Measurements from ENCODE around the gene CDKN2AIP. TPM values are rescaled to one million over a fixed set of nuclear protein-coding genes. Genes with fewer than 3 reads are reported as not detected.
"Not testable (repeated sequence)": the region's sequence is repeated elsewhere in the genome, so short reads cannot be mapped to it uniquely, and the experiment has no call there.

The CDKN2AIP gene
- polyA plus RNA-seq, 10 donors, result 14.0 to 25.0 (median 16.8) TPM

DNA sequence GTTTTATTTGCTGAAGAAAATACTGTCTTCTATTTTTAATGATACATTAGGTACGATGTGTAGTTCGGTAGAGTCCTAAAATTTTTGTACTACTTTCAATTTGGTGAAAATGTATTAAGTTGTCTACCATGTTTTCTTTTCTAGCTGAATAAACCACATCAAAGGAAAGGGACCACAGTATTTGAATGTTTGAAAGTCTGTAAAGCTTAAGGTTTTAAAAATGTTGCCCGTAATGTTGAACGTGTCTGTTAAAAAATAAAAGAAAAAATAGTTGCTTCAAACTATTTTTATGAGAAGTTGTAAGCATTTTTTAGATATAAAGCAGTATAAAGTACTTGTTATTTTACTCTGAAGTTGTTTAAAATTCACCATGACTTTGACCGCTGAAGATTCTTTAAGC is 3.2 kb downstream of the CDKN2AIP start:
- no peak for DNase-seq

DNA sequence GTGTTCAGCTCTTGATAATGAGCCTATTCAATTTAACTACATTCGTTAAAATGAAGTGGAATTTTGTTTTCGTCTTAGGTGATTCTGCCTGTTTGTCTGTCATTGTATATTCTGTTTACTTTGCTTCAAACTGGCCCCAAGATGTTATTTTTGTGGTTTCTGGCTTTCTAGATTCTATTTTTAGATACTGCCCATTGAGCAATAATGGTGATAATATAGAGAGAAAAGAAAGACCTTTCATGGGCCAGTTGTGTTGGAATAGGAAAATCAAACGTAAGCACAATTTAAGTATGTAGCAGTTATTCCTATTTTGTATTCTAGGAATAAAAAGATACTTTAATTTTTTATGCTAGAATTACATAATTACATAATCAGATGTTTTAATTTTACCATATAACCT is 4.0 kb downstream of the CDKN2AIP start:
- no peak for DNase-seq

DNA sequence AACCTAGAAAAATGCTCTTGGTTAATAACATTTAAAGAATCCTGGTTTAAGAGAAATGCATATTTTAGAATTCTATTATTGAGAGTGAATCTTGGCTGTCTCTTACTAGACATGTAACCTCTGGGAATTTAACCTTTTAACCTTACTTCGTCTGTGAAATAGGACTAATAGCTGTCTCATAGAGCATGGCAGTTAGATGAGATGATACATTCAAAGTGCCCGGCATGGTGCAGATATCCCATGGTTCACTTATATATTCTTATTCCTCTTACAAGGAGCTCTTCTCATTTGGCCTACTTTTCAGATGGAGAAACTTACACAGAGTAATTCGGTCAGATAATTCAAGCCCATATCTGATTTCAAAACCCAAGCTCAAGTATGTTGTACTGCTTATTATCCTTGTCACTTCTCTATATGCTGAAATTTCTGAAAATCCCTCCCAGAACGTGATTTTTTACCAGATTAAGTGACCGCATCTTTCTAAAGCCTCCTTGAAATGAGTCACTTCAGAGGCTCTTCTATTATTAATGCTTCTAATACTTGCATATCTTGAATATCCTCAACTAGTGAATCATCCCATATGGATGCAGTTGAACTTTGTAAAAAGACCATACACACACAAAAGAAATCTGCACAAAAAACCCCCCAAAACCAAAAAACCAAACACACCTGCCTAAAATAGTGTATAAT is 4.9 kb downstream of the CDKN2AIP start:
- DNase-seq, result no peak

DNA sequence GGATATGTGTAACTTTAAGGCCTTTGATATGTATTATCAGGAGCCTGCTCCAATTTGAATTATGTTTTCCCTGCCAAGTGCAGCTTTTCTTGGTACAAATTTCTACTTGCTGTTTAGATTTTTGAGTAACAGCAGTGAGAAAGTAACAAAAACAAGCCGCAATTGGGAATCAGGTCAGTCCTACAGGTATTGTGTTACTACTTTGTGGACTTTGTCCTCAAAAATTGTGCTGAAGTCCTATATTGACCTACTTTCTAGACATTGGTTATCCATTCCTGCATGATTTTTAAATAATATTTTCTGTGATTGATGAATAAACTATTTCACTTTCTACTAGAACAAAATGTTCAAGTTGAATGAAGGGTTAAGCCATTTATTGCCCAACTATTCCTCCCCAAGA is 5.7 kb downstream of the CDKN2AIP start:
- no peak for DNase-seq

DNA sequence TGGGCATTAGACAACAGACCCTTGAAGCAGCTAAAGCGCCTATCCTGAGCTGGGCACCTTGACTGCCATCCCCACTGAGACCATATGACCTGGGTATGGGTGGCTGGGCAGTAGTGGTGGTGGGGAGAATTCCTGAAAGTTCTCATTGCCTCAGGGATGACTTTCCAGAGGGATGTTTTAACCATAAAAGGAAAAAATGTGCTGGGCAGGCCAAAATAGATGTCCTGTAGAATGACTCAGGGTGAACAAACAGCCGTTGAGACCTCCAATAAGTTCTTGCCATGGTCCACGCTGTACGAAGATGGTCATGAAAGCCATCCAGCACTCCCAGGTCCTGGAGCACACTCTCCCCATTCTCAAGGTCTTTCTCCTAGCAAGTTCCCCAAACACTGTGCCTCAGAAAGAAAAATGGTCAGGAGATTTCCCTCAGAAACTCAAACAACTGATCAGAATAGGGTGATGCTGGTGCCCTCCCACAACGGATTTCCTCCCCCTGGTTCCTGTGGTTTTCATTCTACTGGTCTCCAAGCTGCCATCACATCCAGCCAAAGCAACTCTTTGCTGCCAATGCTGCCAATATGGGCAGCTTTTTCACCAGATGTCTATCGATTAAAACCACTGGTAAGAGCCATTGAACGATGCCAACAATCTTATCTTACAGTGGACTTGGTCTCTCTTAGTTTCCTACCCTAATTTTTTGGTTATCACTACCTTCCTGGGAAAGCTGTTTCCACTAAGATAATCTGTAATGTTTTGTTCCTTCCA is 11.2 kb downstream of the CDKN2AIP start:
- DNase-seq, result no peak

DNA sequence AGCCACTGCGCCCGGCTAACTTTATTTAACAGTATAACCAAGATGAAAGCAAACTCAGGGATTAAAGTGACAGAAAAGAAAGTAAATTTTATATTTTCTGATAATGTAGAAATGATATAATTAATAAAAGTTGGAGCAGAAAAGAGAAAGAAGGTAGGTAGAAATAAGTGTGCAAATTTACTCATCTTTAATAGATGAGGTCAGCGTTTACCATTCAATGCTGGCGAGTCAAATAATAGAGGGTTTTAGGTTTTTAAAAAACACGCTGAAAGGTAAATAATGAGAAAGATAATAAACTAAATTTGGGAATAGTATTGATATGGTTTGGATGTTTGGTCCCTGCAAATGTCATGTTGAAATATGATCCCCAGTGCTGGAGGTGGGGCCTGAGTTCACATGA is 13.6 kb downstream of the CDKN2AIP start:
- DNase-seq, result no peak

DNA sequence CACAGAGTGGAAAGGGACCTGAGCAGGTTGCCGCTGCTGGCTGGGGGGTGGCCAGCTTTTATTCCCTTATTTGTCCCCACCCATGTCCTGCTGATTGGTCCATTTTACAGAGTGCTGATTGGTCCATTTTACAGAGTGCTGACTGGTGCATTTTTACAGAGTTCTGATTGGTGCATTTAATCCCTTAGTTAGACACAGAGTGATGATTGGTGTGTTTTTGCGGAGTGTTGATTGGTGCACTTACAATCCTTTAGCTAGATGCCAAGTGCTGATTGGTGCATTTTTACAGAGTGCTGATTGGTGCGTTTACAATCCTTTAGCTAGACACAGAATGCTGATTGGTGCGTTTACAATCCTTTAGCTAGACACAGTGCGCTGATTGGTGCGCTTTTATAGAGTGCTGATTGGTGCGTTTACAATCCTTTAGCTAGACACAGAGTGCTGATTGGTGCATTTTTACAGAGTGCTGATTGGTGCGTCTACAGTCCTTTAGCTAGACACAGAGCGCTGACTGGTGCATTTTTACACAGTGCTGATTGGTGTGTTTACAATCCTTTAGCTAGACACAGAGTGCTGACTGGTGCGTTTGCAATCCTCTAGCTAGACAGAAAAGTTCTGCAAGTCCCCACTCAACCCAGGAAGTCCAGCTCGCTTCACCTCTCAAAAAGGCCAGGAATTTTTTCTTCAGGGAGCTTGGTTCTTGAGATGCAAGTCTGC is 19.6 kb downstream of the CDKN2AIP start:
- DNase-seq, result not testable (repeated sequence)

DNA sequence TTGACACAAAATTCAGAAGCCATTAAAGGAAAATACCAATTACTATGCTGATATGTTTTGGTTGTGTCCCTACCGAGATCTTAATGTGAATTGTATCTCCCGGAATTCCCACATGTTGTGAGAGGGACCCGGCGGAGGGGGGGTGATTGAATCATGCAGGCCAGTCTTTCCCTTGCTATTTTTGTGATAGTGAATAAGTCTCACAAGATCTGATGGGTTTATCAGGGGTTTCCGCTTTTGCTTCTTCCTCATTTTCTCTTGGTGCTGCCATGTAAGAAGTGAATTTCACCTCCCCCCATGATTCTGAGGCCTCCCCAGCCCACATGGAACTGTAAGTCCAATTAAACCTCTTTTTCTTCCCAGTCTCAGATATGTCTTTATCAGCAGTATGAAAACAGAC is 21.4 kb downstream of the CDKN2AIP start:
- DNase-seq, result not testable (repeated sequence)

DNA sequence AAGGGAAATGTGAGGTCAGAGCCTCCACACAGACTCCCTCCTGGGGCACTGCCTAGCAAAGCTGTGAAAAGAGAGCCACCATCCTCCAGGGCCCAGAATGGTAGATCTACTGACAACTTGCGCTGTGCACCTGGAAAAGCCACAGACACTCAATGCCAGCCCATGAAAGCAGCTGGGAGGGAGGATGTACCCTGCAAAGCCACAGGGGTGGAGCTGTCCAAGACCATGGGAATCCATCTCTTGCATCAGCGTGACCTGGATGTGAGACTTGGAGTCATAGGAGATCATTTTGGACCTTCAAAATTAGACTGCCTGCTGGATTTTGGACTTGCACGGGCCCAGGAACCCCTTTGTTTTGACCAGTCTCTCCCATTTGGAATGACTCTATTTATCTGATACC is 22.8 kb downstream of the CDKN2AIP start:
- no peak for DNase-seq

DNA sequence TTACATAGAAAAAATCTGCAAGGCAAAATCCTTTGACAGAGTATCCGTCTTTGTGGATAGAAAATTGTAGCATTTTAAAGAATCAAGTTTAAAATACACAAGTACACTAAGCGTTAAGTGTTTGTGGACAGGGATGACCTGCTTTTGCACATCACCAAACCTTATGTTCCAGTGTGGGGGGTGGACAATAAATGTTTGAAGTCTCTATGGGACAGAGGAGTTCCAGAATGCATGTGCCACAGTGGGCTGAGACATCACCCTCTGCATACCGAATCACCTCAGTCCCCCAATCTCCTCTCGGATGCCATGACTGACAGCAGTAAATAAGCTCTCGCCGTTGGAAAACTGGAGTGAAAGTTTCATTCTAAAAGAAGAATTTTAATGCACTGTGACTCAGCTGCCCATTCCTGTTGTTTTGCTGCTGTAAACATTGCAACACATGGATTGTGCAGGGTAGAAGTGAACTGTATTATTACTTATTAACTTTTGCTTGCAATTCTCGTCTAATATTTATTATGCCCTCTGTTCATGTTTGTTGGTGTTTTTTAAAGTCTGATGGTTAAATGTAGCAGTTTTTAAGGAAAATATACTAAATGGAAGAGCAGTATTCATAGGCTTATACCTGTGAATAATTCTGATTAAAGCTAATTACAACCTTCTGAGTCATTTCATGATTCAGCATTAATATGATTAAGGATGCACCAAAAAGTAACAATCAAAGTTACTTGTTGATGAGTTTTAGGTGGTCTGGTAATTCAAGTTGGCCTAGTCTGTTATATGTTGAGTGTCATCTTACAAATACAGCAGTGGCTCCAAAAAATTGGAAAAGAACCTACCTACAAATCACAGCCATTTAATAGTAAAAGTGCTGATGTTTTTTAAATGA is 24.0 kb downstream of the CDKN2AIP start:
- no peak for DNase-seq

DNA sequence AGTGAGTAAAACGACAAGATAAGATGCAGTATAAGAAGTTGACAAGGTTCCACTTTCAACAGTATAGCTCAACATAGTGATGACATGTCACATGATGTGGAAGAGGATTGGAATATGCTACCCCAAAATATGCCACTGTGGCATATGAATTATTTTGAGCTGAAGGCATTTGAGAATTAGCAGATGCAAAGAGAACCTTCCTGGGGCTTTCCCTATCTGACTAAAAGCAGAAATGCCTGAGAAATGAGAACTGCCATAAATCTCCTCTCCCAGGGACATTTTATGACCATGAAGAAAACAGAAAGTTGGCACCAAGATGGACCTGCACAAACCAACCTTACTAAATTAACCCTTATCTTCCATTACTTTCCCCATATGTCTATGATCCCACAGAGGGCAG is 24.8 kb downstream of the CDKN2AIP start:
- no peak for DNase-seq

DNA sequence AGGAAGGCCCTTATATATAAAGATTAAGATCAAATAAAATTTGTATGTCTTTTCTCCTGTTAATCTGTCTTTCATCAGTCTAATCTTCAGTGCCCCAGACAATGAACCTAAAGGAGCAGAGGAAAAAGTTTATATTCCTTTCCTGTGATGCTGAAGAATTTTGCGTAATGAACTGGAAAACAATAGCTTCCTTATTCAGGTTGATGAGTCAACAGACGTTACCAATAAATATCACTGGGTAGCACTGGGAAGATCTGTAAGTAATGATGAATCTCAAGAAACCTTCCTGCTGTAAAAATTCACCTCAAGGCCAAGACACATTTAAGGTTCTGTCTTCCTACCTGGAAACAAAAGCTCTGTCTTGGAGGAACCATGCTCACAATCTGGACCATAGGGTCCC is 25.5 kb downstream of the CDKN2AIP start:
- DNase-seq, result no peak

DNA sequence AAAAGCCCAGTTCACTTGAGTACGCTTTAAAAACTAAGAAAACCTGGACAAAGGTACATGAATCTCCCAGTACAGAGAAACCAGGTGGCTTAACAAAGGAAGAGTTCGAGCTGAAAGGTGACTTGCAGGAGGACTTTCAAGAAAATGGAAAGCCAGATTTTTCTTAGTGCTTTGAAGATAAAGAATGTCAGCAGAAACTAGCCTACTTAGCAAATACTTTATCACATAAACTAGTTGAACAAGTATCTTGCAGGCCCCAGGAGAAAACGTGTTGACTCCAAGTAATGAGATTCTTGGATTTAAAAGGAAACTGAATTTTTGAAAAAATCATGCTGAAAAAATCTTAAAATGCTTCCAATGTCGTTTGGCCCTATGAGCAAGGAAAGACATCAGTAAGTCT is 26.4 kb downstream of the CDKN2AIP start:
- DNase-seq, result no peak

DNA sequence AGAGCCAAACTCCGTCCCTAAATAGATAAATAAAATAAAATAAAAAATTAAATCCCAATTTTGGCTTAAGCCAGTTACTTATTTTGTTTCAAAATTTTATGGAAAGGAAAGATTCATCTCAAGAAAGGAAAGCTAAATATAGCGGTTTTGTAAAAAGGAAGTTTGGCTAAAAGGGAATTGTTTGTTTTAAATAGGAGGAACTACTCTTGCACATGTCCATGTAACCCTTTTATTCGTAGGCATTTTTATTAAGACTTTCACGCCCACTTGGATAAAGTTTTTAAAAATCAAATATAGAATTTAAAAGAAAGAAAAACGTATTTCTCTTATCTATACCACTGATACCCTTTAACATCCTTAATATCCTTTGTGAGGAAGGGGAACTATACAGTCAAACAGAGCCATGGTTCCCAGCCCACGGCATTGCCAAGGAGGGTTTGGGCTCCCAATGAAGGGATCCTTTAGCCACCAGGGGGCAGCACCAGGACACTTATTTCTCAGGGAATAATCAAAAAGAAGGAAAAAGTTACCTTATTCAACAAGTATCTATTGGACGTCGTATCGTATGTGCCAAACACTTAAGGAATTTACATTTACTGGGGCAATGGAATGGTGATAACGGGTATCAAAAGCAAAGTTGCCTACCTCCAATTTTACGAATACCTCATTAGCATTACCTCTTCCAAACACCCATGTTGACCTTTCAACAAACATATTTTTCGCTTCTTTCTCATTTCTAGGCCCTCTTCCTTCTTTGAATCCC is 27.7 kb downstream of the CDKN2AIP start:
- DNase-seq, result peak; percentile 74 to 87 (median 84)

DNA sequence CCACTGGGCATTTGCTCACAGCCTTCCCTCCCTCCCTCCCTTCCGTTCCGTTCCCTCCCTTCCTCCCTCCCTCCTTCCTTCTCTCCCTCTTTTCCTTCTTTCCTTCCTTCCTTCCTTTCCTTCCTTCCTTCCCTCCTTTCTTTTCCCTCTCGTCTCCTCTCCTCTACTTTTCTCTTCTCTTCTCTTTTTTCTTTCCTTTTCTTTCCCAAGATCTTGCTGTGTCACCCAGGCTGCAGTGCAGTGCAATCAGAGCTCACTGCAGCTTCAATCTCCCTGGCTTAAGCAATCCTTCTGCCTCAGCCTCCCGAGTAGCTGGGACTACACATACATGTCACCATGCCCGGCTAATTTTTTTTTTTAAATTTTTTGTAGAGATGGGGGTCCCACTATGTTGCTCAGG is 33.7 kb downstream of the CDKN2AIP start:
- DNase-seq, result no peak

DNA sequence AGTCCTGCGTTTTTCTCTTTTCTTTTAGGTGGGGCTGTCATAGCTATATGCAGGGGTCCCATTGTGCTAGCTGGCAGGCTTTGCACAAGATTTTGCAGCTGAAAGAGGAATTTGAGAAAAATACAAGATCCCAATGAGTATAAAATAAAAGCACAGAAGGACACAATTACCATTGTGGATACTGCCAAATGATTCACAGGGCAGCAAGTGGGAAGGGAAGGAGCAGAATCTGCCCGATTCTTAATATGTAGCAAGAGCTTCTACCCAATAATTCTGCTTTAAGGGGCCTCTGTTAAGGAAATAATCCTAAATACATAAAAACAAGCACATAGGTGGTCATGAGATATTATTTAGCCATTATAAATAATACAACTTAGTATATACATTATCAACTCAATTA is 34.5 kb downstream of the CDKN2AIP start:
- no peak for DNase-seq

DNA sequence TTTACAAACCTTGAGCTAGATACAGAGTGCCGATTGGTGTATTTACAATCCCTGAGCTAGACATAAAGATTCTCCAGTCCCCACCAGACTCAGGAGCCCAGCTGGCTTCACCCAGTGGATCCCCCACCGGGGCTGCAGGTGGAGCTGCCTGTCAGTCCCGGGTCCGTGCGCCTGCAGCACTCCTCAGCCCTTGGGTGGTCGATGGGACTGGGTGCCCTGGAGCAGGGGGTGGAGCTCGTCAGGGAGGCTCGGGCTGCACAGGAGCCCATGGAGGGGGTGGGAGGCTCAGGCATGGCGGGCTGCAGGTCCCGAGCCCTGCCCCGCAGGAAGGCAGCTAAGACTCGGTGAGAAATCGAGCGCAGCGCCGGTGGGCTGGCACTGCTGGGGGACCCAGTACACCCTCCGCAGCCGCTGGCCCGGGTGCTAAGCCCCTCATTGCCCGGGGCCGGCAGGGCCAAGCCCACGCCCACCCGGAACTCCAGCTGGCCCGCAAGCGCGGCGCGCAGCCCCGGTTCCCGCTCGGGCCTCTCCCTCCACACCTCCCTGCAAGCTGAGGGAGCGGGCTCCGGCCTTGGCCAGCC is 38.2 kb downstream of the CDKN2AIP start:
- not testable (repeated sequence) for DNase-seq

DNA sequence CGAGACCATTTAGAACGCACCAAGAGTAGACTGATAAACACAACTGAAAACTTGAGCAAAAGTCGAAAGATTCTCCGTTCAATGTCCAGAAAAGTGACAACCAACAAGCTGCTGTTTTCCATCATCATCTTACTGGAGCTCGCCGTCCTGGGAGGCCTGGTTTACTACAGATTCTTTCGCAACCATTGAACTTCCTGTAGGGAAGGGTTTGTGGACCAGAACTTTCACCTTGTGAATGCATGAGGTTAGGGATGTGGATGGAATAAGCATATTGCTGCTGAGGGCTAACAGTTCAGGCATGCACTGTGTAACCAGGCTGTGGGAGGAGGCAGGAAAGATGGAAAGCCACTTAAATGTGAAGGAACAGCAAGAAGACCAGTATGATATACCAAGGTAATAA is 39.6 kb downstream of the CDKN2AIP start:
- DNase-seq, result no peak

DNA sequence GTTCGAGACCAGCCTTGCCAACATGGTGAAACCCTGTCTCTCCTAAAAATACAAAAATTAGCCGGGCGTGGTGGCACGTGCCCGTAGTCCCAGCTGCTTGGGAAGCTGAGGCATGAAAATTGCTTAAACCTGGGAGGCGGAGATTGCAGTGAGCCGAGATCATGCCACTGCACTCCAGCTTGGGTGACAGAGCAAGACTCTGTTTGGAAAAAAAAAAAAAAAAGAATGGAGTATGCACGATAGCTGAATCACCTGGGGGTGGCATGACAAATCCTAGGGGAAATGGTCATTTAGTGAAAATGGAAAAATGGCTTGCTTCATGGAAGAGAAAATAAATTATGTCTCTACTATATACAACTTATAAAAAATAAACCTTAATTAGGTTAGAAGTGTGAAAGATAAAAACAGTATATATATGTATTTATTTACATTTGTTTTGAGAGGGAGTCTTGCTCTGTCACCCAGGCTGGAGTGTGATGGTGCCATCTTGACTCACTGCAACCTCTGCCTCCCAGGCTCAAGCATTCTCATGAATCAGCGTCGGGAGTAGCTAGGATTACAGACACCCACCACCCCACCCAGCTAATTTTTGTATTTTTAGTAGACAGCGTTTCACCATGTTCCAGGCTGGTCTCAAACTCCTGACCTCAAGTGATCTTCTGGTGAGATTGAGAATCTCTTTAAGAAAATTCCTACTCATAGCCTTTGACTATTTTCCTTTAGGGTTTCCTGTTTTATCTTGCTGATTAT is 41.1 kb downstream of the CDKN2AIP start:
- DNase-seq, result no peak

DNA sequence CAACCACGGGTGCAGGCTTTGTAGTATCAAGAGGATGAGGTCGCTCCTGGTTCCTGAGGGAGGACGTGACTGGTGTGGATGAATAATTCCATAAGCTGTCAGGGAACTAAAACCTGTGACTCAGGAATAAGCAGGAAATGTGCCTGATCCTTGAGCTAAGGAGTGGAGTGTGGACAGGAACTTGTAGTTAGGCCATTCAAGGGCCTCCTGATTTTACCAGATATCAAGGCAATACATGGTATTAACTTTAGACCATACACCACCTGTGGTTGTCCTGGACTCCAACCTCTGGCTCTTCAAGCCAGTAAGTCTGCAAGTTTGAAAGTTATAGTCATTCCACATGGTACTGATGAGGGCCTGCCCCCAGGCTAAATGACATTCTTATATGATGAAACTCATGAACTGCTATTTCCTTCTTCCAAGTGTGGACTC is 48.4 kb downstream of the CDKN2AIP start:
- DNase-seq, result peak in 1 of 3 donors; percentile 19
